Retinal pigment epithelial cell (primary cell): Measurements from ENCODE around the gene FGFR2.

Experiments
- DNase-seq: peaks from one replicate; pipeline ENCODE4 v3.0.0-alpha.2; 2010; ENCODE audit warnings: low read depth
- H3K4me3 ChIP-seq: 2 replicates; pipeline ENCODE4 v1.5.1; 2011; ENCODE audit warnings: mild to moderate bottlenecking, low read length, control low read depth, moderate library complexity
- TF ChIP-seq, protein P1 (sequence below): conservative IDR thresholded peaks from 2 replicates; pipeline ENCODE4 v1.5.1; 2011; ENCODE audit warnings: low read depth, low read length, control low read depth, inconsistent platforms

FGFR2 gene

DNA sequence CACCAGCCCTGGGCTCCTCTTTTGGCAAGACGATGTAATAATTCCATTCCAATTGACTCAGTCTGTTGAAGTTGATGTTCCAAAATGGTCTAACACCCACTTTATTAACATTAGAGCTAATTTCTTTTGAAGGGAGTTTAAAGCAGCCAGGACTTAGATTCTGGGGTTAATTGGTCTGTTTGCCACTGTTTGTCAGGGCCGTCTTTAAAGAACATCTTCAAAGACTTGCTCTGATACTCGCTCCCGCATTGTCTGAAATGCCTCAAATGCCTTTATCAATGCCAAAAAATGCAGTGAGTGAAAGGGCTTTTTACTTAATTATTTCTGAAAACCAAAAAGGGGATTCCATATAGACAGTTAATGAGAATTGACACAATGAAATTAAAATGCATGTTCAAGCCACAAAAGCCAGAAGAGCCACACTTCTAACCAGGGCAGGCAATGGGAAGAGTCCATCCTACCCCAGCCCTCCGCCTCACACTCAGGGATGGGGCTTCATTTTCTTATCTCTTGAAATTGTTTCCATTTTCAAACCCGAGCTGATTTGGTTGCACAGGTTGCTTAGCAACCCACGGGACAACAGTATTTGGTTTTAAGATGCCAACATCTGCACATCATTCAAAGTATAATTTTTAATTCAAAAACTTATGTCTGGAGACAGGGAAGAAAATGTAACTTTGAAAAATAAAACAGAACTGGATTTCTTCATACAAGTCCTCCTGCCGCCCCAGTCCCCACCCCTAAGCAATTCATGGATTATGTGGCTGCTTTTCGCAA lies 163.0 kb downstream of the FGFR2 start:
- TF ChIP-seq, protein P1, sequence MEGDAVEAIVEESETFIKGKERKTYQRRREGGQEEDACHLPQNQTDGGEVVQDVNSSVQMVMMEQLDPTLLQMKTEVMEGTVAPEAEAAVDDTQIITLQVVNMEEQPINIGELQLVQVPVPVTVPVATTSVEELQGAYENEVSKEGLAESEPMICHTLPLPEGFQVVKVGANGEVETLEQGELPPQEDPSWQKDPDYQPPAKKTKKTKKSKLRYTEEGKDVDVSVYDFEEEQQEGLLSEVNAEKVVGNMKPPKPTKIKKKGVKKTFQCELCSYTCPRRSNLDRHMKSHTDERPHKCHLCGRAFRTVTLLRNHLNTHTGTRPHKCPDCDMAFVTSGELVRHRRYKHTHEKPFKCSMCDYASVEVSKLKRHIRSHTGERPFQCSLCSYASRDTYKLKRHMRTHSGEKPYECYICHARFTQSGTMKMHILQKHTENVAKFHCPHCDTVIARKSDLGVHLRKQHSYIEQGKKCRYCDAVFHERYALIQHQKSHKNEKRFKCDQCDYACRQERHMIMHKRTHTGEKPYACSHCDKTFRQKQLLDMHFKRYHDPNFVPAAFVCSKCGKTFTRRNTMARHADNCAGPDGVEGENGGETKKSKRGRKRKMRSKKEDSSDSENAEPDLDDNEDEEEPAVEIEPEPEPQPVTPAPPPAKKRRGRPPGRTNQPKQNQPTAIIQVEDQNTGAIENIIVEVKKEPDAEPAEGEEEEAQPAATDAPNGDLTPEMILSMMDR, result no peak
- no peak overlapping the region for H3K4me3 ChIP-seq

DNA sequence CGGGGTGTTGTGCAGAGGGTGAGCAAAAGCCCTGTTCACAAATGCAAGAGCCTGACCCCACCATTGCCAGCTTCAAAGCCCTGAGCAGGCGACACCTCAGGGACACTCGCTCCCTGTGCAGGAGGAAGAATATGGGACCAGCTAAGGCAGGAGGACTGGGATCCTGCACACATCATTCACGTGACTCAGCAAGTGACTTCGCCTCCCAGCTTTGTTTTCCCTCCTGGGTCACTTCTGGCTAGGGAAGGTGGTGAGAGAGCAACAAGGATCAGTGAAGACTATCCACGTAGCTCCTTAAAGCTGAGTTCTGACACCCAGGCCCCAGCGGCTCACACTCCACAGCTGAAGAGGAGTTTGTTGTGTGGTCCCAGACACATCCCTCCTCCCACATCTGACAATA lies 164.3 kb downstream of the FGFR2 start:
- H3K4me3 ChIP-seq, result no peak overlapping the region
- TF ChIP-seq, protein P1, result no peak

More for the DNA sequence above, 163.0 kb downstream of the FGFR2 start:
- DNase-seq, result no peak

DNA sequence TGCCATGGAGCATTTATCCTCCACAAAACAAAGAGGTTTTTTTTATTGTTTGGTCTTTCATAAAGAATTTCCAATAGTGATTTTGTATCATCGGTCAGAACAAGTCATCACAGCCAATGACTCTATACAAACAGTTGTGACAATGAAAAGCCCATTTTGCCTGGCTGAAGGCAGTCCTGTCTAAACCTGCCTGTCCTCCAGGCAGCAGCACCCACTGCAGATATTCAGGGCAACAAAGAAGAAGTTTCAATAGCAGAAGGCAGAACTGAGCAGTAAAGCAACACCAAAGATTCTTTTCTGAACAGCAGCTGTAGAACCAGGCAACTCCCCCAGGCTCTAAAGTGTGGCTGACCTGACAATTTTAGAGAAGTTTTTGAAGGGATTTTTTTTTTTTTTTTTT lies 169.4 kb downstream of the FGFR2 start:
- DNase-seq, result no peak
- no peak overlapping the region for H3K4me3 ChIP-seq
- TF ChIP-seq, protein P1, result no peak

More for the DNA sequence above, 164.3 kb downstream of the FGFR2 start:
- DNase-seq, result no peak
